Activated T-cell treated with anti-CD3 and anti-CD28 coated beads for 4 hours (primary cell): ENCODE measurements around the gene MED26.

Experiments
- DNase-seq: peaks from one replicate; pipeline ENCODE4 v3.0.0-alpha.2; 2020

The MED26 gene

DNA sequence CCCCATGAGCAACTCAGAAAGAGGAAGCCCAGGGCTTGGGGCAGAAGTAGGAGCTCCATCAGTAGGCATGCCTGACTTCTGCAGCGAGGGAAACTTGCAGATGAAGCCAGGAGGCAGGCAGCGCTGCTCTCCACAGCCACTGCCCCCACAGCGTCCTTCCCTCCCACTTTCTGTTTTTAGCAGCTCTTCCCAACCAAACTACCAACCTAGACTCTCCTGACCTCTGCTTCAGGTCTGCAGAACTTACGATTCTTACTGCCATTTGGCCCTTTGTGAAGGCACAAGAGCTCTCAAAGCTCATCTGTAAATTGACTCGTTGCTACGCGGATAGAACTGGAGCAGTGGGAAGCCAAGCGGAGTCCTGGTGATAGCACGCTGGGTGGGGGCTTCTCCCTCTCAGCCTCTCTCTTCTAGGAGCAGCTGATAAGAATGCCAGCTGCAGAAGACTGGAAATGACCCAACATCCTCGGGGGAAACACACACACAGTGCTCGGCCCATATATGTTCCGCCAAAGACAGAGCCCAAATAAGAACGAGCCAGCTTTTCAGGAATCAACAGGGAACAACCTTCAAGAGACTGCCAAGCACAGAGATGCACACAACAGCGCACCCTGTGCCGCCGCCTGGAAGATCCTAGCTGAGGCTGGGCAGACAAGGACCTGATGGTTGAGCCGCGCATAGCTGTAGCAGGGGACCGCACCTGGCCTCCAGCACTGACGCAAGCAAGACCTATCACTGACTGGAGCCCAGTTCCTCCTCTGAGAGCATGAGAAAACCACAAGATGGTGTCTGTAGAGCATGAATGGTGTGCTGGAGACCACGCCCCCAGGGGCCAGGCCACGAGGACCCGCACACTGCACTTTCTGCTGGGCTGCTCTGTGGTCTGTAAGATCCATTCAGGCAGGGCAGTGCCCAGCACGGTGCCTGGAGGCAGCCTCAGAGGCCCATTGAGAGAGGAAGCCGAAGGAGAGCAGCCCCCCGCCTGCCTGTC, 39.9 kb downstream of the MED26 start:
- DNase-seq, result no peak

- peak; percentile 61 for DNase-seq
Measured at GRCh38 chr19:16586991-16587832, 40.8 kb downstream of the MED26 start.

- DNase-seq, result no peak
Measured at GRCh38 chr19:16586477-16586871, 41.5 kb downstream of the MED26 start.

DNA sequence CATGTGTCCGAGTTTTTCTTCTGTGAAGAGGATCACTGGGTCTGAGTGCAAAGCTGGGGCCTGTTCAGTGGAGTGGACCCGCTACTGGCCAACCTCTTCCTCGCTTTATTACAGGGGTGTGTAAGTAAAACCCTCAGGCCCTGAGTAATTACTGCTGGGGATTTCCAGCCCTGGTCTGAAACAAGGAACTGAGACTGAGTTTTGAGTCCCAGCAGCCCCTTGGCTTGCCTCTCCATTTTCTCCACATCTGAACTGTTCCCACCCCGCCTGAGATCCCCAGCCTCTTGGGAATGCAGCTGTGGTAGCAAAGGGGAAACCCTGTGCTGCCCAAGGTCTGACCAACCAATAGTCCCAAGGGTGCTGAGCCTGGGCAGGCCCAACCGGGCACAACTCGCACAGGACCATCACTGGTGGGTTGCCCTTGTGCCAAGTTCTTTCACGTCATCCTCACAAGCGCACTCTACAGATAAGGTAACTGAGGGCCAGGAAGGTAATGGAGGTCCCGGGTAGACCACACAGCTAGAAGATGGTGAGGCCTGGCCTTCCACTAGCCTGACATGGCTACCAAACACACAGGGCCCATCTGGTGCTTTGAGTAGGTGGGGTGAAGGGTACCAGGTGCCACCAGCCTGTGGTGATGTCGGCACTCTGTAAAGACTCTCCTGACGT, 42.1 kb downstream of the MED26 start:
- no peak for DNase-seq

- DNase-seq, result no peak
Measured at GRCh38 chr19:16585094-16585801, 42.8 kb downstream of the MED26 start.

DNA sequence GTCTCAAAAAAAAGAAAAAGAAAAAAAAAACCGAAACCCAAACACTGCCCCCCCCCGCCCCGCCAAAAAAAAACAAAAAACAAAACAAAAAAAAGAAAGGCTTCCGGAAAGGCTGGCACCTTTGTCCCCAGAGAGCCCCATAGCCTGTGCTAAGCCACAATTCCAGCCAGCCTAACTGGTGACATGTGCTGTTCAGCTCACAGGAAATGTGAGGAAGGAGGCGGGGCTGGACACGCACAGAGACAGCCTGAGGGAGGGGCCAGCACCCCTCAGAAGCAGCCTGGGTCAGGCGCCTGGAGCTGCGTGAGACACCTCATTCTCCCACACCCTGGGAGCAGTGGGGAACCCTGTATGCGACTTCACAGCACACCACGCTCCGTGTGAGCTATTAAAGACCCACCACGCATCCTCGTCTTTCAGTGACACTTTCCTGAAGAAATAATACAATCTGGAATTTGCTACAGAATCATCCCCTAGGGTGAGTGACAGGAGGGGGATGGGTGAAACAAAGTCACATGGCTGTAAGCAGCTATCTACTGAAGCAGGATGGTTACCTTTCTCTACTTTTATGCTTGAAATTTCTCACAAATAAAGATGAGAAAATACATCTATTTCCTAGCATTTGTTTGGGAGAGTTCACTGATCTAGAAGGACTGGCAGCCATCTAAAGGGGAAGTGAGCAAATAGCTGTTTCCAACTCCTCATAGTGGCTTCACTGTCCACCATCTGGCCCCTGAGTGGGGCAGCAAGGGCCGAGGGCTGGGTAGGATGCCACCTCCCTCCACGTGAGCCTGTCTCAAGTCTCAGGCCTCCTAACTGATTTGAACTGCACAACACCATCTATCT, 43.5 kb downstream of the MED26 start:
- peak; percentile 79 for DNase-seq

- no peak for DNase-seq
Measured at GRCh38 chr19:16582486-16583261, 45.3 kb downstream of the MED26 start.

- no peak for DNase-seq
Measured at GRCh38 chr19:16581971-16582343, 46.0 kb downstream of the MED26 start.

DNA sequence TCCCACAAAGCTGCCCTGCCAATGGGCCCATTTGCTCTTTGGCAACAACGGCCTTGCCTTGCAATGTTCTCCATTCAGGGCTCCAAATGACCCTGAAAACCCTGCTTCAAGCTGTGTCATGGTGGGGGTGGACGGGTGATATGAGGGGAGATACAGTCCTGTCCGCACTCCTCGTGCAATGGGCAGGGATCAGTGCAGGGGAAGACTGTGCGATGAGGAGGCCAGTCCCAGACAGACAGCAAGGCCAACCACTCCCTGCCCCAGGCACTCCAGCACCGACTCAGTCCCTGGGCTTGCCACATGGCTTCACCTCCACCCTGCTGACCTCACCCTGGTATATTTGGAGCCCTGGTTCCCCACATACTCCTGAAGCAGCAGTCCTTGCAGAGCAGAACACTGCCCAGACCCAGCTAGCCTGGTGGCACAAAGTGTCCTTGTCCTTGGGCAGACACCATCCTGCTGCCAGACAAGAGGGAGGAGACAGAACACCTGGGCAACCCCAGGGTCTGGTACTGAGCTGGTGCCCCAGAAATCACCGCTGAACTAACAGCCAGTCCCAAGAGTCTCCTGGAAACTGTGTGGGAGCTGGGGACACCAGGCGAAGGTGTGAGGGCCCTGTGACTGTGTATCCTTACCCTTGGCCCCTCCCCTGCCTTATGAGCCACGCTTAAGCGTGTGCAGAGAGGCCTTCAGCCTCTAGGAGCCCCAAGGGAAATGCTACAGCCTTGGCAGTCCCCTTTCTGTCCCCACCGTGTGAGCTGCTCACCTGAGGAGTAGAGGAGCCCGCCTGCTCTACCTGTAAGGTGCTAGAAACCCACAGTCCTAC, 46.6 kb downstream of the MED26 start:
- no peak for DNase-seq

DNA sequence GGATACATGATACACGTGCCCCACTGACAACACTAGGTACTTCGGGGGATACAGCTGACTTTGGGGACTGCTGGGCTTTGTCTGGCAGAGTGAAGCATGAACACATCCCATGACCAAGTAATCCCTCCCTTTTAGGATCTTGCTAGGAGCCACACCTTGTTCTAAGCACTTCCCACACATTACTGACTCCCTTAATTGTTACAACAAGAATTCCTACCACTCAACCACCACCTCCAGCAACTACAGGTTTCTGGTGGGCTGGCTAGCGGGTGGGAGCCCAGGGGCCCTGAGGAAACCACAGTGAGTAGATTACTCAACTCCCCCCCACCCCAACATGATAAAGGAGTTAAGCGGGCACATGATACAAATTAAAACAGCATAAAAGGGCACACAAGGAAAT, 48.6 kb downstream of the MED26 start:
- DNase-seq, result no peak

GRCh38 chr19:16577531-16577985, 50.4 kb downstream of the MED26 start:
- DNase-seq, result no peak

DNA sequence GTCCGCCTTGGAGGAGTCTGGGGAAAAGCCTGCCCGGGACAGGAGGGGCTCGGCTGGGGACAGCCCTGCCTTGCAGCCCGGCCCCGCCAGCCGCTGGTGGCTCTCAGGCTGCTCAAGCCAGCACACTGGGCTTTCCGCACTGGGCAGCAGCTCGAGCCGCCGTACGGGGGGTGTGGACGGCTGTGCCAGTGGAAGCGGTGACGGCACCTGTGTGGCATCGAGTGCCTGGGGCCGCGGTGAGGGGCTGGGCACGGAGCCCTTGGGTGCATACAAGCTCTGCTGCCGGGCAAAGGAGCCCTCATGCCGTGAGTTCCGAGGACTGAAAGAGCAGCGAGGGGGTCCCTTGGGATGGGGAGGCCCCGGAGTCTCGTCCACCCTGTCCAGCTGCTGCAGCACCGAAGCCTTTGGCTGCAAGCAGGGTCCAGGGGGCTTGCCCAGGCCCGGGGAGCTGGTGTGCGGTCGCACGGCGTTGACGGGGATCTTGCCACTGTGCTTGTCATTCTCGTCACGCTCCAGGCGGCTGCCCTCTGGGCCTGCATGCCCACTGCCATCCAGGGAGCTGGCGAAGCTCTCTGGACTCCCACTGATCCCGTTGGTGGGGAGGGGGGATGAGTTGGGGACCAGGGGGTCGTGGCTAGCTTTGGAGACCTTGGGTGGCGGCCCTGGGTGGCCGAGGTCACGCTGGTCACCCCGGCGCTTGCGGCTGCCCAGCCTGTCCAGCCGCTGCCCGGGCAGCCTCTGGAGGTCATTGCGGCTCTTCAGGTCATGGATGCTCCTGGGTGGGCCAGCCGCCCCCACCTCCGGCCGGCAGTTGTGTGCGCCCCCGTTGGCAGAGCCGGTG, 51.1 kb downstream of the MED26 start:
- DNase-seq, result no peak

- DNase-seq, result no peak
Measured at GRCh38 chr19:16575861-16576689, 51.9 kb downstream of the MED26 start.

- no peak for DNase-seq
Measured at GRCh38 chr19:16575282-16575681, 52.7 kb downstream of the MED26 start.

DNA sequence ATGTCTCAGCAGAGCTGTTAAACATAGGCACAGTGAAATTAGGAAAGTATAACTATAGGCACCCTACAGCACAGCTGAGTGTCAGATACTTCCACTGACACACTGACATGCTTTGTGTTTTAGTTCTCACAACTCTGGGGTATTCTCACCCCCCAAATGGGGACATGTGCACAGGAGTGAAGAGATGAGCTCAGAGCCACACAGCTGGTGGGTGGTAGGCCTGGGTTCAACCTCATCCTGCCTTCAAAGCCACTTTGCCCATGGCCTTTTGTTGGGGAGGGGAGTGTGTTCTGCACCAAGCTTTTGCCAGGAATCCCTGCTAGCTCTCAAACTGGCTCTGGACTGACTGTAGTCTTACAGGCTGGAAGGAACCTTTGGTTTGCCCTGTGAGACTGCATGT, 54.1 kb downstream of the MED26 start:
- DNase-seq, result no peak

DNA sequence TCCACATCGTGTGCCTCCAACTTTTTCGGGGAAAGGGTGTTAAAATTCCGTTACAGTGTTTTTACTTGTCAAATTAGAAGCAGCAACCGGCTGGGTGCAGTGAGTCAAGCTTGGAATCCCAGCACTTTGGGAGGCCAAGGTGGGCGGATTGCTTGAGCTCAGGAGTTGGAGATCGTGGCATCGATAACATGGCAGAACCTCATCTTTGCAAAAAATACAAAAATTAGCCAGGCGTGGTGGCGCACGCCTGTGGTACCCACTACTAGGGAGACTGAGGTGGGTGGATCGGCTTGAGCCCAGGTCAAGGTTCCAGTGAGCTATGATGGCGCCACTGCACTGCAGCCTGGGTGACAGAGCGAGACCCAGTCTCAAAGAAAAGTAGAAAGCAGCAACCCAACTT, 54.7 kb downstream of the MED26 start:
- DNase-seq, result no peak

- peak; percentile 84 for DNase-seq
Measured at GRCh38 chr19:16572332-16573211, 55.4 kb downstream of the MED26 start, which contains the start of gene SLC35E1. Gene SLC35E1 (minus strand): TSS chr19:16572415. CDS start chr19:16572364, 51 bp downstream.
